PC-9 (cell line): ENCODE data around the gene NUPR1.

ENCODE experiments used
- EZH2 ChIP-seq: fragments of 200-600 bp; sonication (generic); IDR thresholded peaks from 2 replicates; pipeline ENCODE4 v1.8.0; 2017; ENCODE audit warnings: antibody characterized with exemption, low read depth
- TF ChIP-seq, protein P1 (sequence below): fragments of 200-600 bp; sonication (generic); conservative IDR thresholded peaks from 2 replicates; pipeline ENCODE4 v1.6.1; 2017; ENCODE audit warnings: mixed run types, antibody characterized with exemption, mild to moderate bottlenecking, moderate library complexity

DNA sequence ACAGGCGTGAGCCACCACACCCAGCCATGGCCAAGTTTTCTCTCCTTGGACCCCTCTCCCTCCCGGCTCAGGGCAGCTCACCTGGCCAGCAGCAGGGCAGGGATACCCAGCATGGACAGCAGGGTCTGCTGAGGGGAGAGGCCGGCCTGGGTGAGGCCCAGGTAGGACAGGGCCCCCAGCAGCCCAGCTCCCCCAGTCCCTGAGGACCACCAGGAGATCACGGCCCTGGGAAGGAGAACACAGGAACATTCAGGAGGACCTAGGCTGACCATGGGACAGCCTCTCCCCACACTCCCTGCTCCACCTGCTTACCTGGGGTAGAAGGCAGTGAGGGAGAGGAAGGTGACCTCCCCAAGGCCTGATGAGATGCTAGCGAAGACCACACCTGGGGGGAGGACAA is 52.5 kb downstream of the NUPR1 start:
- TF ChIP-seq, protein P1, sequence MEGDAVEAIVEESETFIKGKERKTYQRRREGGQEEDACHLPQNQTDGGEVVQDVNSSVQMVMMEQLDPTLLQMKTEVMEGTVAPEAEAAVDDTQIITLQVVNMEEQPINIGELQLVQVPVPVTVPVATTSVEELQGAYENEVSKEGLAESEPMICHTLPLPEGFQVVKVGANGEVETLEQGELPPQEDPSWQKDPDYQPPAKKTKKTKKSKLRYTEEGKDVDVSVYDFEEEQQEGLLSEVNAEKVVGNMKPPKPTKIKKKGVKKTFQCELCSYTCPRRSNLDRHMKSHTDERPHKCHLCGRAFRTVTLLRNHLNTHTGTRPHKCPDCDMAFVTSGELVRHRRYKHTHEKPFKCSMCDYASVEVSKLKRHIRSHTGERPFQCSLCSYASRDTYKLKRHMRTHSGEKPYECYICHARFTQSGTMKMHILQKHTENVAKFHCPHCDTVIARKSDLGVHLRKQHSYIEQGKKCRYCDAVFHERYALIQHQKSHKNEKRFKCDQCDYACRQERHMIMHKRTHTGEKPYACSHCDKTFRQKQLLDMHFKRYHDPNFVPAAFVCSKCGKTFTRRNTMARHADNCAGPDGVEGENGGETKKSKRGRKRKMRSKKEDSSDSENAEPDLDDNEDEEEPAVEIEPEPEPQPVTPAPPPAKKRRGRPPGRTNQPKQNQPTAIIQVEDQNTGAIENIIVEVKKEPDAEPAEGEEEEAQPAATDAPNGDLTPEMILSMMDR: no peak
- TF ChIP-seq EZH2: no peak
